M059J (cell line): Measurements from ENCODE around the gene ERICH6B. TPM values are rescaled to one million over a fixed set of nuclear protein-coding genes. Genes with fewer than 3 reads are reported as not detected.
"Not testable (repeated sequence)": the region's sequence is repeated elsewhere in the genome, so short reads cannot be mapped to it uniquely, and the experiment has no call there.

ENCODE experiments used
- DNase-seq: peaks from one replicate; pipeline ENCODE4 v3.0.0-alpha.2; 2012; ENCODE audit warnings: low read depth
- total RNA-seq: library from RNA; depleted of rRNA; stranded (reverse); fragments of >200 nt; shearing (Covaris generic); gene quantifications from 2 replicates; pipeline ENCODE4 v1.2.3, GENCODE V29; 2014; rRNA removed

Gene ERICH6B
- not detected in 2 replicates for total RNA-seq

DNA sequence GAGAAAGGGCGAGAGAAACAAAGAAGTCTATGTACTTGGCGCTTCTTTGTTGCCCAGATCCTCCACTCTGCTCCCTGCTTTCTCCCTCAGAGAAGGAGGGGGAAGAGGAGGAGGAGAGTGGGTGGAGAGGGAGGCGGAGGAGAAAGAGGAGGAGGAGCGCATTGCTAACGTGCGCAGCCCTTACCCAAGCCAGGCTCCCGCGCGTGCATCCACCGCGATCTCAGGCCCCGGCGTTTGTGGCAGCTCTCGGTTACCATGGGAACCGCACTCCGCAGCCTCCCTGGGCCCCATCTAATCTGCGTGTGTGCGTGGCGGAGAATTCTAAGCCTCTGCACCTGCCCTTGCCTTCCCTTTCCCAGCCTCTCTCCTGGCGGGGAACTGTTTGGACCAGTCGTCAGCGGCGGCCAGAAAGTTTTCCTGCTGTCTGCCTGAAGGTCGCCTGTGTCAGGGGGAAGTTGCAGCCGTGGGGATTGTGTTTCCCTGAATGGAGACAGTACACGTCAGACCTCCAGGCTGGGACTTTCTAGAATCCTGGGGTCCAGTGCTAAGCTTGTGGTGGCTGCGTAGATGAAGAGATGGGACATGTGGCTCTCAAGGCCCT, at the start of gene ERICH6B:
ERICH6B (minus strand) TSS at position 239 of the 601 bp plus-strand sequence. CDS start 18,734 bp downstream, outside the sequence.
- peak; percentile 23 for DNase-seq

DNA sequence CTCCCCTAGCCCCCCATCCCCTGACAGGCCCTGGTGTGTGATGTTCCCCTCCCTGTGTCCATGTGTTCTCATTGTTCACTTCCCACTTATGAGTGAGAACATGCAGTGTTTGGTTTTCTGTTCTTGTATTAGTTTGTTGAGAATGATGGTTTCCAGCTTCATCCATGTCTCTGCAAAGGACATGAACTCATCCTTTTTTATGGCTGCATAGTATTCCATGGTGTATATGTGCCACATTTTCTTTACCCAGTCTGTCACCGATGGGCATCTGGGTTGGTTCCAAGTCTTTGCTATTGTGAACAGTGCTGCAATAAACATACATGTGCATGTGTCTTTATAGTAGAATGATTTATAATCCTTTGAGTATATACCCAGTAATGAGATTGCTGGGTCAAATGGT, 47.4 kb upstream of the ERICH6B start:
- DNase-seq = not testable (repeated sequence)

DNA sequence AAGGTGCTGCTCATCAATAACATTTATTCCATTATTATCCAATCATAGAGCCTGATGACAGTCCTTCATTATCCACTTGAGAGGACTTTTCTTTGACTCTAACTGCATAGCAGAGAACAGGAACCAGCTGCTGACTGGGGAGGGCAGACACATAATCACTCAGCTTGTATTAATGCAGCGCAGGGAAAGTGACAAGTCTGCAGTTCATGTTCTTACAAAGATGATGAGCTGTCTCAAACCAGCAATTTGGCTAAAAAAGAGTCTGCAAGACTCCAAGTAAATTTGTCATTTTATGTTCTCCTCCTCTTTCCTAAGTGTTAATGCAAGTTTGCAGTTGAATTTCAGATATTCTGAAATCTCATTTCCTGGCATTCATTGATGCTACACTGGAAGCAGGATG, 46.6 kb upstream of the ERICH6B start:
- DNase-seq = no peak

DNA sequence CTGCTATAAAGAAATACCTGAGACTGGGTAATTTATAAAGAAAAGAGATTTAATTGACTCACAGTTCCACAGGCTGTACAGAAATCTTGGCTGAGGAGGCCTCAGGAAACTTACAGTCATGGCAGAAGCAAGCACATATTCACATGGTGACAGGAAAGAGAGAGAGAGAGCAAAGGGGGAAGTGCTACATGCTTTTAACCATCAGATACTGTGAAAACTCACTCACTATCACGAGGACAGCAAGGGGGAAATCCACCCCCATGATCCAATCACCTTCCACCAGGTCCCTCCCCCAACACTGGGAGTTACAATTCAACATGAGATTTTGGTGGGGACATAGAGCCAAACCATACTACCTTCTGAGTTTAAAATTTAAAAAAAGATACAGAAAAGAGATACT, 44.9 kb upstream of the ERICH6B start:
- DNase-seq = not testable (repeated sequence)

DNA sequence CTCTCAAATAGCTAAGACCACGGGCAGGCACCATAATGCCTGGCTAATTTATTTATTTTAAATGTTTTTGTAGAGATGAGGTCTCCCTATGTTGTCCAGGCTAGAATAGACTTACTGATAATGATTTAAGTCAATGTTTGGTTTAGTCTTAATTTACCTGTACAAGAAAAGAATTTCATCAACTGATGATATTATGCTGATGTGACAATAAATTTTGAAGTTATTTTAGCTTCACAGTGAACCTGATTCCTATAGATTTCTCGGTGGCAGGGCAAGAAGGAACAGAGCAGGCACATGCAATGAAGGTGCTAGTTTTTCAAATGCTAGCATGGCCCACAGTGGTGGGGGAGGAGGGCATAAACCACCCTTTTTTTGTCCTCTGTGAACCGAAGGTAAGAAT, 44.0 kb upstream of the ERICH6B start:
- no peak for DNase-seq

DNA sequence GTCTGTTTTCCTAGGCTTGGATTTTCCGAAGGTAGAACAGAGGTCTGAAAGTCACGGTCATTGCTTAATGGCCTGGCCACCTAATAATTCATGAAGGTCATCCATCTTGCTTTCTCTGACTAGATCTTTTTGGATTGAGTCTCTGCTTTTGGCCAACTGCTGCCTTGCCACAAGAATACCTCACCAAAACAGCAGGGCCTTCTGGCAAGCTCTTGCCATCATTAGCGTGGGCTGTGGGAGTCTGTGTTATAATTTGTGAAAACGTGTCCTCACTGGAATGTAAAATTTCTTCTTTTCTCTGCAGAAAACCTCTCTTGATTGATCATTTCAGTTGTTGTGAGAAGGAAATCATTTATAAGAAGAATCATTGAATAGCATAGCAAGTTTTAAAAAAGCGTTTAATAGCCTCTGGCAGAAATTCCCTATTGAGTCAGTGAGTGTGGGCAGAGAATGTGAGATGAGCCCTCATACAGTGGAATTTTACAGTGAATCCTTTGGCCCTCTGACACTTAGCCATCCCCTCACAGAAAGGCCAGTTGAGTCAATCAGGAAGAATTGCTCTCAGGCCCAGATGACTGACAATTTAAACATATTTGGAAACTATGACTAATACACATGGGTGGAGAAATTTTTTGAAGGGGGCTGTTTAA, 43.2 kb upstream of the ERICH6B start:
- DNase-seq = peak; percentile 89

DNA sequence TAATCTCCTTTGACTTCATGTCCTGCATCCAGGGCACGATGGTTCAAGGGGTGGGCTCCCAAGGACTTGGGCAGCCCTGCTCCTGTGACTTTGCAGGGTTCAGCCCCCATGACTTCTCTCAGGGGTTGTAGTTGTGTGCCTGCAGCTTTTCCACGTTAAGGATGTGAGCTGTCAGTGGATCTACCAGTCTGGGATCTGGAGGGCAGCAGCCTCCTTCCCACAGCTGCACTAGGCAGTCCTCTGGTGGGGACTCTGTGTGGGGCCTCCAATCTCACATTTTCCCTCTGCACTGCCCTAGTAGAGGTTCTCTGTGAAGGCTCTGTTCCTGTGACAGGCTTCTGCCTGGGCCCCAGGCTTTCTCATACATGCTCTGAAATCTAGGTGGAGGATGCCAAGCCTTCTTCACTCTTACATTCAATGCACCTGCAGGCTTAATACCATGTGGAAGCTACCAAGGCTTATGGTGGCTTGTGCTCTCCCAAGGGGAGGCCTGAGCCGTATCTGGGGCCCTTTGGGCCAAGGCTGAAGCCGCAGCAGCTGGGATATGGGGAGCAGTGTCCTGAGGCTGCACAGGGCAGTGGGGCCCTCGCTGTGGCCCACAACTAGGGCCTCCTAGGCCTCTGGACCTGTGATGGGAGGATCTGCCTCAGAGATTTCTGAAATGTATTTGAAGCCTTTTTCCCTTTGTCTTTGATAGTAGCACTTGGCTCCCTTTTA, 39.3 kb upstream of the ERICH6B start:
- no peak for DNase-seq

DNA sequence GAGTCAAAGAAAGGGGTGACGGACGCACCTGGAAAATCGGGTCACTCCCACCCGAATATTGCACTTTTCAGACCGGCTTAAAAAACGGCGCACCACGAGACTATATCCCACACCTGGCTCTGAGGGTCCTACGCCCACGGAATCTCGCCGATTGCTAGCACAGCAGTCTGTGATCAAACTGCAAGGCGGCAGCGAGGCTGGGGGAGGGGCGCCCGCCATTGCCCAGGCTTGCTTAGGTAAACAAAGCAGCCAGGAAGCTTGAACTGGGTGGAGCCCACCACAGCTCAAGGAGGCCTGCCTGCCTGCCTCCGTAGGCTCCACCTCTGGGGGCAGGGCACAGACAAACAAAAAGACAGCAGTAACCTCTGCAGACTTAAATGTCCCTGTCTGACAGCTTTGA, 29.7 kb upstream of the ERICH6B start:
- DNase-seq = not testable (repeated sequence)

DNA sequence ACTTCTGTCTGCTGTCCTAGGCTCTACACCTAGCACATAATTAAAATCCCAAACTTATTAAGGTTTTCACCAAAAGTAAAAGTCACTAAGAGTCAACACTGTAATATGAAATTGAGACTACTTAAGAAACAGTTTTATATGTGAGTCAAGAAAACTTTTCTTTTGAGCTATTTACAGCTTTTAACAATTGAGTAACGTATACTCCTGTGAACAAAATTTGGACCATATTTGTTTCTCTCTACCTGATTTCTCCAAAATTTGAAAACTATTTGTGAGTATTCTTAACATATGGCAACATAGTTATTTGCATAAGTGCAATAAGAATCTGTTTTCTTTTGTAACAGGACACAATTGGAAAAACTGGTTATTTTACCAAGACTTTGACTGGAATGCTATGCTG, 26.6 kb upstream of the ERICH6B start:
- not testable (repeated sequence) for DNase-seq

DNA sequence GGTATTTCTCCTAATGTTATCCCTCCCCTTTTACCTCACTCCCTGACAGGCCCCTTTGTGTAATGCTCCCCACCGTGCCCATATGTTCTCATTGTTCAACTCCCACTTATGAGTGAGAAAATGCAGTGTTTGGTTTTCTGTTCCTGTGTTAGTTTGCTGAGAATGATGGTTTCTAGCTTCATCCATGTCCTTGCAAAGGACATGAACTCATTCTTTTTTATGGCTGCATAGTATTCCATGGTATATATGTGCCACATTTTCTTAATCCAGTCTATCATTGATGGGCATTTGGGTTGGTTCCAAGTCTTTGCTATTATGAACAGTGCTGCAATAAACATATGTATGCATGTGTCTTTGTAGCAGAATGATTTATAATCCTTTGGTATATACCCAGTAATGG, 19.8 kb upstream of the ERICH6B start:
- not testable (repeated sequence) for DNase-seq

DNA sequence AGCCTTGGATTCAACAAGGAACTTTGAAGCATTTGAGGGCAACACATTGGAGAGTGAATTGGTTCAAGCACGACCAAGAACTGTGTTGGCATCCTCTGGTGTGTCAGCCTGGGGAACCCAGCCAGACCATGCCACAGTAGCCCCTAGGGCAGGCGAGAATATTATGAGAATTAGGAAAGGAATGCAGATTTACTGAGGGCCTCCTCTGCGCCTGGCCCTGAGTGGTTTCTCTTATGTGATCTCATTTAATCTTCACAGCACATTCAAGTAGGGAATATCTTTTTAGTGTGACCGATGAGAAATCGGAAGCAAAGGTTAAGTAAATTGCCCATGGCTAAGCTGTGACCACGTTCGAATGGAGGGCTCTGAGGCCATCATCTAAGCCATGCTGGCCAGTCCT, 15.3 kb upstream of the ERICH6B start:
- DNase-seq = peak; percentile 90

DNA sequence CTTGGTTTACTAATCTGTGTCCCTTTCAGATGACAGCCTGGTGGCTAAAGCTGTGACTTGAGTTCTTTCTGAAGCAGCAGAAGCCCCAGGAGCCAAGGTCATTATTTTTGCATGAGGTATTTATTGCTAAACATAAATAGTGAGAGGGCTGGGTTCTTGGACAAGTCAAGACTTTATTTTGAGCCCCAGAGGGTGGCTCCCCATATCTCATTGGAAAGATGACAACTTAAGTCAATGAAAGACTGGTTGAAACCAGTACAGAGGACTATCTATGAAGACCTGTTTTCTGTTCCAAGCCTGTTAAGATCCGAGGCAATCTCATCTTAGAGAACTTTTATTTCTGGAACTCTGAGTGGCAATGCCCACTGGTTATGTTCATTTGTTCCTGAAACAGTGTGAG, 14.4 kb upstream of the ERICH6B start:
- DNase-seq = no peak

DNA sequence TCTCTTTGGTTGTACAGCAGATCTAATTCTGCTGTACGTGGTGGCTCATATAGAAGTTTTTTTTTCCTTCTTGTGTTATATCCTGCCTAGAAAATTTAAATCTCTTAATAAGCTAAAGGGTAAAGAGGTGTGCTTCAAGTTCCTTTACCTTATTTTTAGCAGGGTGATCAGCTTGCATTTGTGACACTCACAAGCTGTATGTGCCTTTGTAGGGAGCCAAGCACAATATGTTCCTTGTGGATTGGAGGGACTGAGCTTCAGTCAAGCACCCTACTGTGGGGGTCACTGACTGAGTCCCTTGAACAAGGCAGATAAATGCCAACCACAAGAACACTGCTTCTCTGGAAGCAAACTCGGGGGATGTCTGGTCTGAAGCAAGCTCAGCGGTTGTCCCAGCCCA, 12.6 kb upstream of the ERICH6B start:
- DNase-seq = no peak

DNA sequence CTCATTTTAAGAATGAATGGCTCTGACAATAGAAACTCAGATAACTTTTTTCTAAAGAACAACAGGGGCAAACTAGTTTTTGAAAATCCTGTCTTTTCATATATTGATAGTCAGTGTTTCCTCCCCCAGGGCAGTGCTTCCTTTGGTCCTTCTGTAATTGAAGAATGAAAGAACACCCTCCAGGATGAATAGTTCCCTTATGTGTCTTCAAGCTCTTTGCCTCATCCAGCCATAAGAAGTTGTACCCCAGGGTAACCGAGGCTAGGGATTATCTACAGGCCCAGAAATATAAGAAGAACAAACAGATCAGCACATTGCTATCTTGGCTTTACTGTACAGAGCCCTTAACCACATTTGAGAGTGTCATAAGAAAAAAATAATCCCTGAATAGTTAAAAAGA, 12.1 kb upstream of the ERICH6B start:
- DNase-seq = no peak

DNA sequence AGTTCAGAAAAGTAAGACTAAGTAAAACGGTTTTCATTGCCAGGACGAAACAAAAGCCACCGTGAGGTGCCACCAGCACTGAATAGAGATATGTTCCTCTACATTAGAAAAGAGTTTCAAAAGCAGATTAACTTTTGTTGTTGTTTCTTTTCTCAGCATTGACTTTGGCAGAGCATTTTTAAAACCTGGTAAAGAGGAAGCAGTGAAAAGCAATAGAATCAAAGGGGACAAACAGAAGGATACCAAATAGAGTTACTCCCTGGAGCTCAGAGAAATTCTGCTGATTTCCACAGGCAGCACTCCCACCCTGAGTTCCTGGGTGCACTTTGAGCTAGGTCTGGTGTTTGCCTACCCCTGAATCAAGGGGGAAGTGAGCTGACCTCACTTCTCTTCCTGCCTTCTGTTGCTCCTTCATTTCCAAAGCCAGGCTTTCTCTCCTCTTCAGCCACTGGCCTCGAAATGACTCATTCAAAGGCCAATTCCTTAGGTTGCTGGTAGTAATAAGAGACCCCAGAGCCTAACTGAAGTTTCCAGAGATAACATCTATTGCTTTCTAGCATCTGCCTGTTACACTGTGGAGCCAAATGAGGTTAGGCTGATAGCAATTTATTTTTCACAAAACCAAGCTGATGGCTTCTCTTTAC, 11.3 kb upstream of the ERICH6B start:
- DNase-seq = peak; percentile 71

DNA sequence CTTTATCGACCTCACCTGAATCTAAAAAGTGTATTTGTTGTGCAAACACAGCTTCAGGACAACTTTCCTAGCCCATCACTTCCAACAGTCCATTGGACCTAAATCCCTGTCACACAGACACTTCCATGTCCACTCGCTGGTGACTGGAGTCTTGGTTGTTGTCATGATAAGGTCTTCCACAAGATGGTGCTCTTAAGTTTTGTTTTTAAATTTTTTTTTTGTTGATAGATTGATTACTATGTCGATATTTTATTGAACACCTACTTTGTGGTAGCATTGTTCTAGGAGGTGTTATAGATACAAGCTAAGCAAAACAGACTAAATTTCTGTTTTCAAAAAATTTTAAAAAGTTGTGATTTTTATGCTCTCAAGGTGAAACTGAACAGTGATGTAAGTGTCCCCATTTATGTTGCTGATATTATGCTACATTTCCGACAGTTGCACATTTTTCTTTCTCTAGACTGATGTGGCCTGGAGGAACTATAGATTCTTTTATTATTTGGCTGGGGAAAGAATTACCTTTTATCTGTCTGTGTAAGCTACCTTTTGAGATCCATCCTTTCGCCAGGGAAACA, 8.1 kb upstream of the ERICH6B start:
- peak; percentile 15 for DNase-seq

DNA sequence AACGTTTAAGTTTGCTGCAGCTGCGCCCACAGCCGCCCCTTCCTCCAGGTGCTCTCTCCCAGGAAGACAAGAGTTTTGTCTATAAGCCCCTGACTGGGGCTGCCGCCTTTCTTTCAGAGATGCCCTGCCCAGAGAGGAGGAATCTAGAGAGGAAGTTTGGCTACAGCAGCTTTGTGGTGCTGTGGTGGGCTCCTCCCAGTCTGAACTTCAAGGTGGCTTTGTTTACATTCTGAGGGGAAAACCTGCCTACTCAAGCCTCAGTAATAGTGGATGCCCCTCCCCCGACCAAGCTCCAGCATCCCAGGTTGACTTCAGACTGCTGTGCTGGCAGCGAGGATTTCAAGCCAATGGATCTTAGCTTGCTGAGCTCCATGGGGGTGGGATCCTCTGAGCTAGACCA, 6.4 kb upstream of the ERICH6B start:
- no peak for DNase-seq

DNA sequence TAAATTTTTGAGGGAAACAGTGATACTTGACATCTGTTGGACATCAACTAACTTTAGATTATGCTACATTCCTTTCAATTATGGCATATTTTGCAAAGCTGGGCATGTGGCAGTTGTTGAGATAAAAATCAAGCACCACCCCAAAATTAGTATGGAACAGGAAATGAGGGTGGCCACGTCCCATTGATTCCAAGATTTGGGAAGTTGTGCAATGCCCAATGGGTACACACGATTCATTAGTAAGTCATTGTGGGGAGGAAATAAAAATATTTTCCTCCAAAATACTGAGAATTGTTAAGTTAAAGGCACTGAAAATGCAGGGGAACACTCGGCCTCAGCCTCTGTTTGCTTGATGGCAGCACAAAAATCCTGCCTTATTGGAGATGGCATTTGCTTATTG, 7.6 kb downstream of the ERICH6B start:
- DNase-seq = no peak

DNA sequence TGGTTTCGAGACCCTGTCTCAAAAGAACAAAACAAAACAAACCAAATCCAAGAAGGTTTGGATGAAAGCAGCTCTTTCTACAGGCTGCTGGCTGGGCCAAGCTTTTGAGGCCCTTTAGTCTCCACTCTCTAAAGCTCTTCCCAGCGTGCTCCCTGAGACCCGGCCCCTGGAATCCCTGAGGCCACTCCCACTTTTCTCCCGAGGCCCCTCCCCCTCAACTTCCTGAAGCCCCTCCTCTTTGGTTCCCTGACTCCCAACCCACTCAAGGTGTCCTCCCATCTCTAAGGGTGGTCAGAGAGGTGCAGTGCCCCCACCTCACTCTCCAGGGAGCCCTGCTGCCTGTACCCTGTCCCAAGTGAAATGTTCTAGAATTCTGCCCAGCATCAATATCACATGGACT, 10.6 kb downstream of the ERICH6B start:
- DNase-seq = no peak

DNA sequence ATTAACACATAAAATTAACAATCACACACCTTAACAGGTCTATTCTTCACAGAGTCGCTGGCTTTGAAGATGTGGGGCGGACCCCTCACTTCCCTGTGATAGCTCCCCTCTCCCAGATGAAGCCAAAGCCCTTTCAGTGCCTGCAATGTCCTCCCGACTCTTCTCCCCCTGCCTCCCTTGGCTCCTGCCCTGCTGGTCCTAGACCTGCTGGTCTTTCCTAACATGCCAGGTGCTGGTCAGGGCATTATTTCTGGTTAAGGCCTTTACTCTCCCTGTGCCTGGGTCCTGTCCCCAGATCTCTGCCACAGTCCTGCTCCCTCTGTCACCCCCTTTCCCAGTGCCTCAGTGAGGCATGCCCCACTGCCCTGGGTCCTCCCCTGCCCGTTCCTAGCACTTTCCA, 12.2 kb downstream of the ERICH6B start:
- no peak for DNase-seq

DNA sequence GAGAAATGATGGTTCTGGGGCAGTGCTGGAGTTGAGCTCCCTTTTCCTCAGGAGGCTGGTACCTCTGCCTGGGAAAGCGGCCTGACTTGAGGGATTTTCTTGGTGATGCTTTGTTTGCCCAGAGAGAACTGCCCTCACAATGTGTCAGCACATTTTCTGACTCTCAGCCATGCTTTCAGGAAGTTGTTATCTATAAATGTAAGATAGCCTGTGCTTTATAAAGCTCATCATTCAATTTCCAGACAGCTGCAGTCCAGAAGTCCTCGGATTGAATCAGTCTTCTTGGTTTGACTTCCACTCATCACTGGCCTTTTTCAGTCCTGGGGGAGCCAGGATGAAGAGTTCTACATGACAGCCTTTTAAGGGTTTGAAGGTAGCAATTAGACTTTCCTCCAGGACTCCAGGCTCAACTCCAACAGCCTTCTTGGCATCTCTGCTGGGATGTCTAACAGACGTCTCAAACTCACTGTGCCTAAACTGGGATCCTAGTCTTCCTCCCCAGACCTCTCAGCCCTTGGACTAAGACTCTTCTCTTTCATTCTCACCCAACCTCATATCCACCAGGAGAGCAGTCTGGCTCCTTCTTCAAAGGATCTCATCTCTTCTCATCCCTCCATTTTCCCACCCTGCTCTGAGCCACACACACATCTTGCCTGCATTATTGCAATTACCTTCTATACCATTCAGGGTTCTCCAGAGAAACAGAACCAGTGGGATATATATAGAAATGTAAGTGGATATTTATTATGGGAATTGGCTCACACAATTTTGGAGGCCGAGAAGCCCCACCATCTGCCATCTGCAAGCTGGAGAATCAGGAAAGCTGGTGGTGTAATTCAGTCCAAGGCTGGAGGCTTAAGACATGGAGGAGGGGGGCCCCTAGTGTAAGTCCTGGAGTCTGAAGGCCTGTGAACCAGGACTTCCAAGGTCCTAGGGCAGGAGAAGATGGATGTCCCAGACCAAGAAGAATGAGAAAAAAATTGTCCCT, 13.1 kb downstream of the ERICH6B start:
- no peak for DNase-seq
